Stimulated activated naive CD8-positive, alpha-beta T cell treated with anti-CD3 and anti-CD28 coated beads, Interleukin-15, amount 100 ng/mL, for 72 hours (primary cell): ENCODE results near the gene COL23A1.

Source experiments
- ATAC-seq: fragments of 150-1000 bp; cut with Tn5 transposase; 2 replicates; pipeline ENCODE4 v1.10.0; 2021; ENCODE audit warnings: mild to moderate bottlenecking, moderate library complexity
- DNase-seq, 2 donors: peaks; one replicate each; pipeline ENCODE4 v3.0.0; 2021 to 2022
- H3K27ac Mint-ChIP-seq, 2 donors: one replicate each; pipeline ENCODE4 v1.8.0; 2022; ENCODE audit warnings: mild to moderate bottlenecking in 2 of 2, mixed read lengths in 2 of 2, moderate library complexity in 2 of 2
- H3K27me3 Mint-ChIP-seq: one replicate; pipeline ENCODE4 v1.8.0; 2022; ENCODE audit warnings: mixed read lengths
- H3K4me1 Mint-ChIP-seq: one replicate; pipeline ENCODE4 v1.8.0; 2022; ENCODE audit warnings: mild to moderate bottlenecking, mixed read lengths
- H3K4me3 Mint-ChIP-seq, 2 donors: one replicate each; pipeline ENCODE4 v1.8.0; 2022; ENCODE audit warnings: mild to moderate bottlenecking in 2 of 2, mixed read lengths in 2 of 2, moderate library complexity in 1 of 2
- H3K9me3 Mint-ChIP-seq, 2 donors: one replicate each; pipeline ENCODE4 v1.8.0; 2022; ENCODE audit warnings: mixed read lengths in 2 of 2

COL23A1 gene

DNA sequence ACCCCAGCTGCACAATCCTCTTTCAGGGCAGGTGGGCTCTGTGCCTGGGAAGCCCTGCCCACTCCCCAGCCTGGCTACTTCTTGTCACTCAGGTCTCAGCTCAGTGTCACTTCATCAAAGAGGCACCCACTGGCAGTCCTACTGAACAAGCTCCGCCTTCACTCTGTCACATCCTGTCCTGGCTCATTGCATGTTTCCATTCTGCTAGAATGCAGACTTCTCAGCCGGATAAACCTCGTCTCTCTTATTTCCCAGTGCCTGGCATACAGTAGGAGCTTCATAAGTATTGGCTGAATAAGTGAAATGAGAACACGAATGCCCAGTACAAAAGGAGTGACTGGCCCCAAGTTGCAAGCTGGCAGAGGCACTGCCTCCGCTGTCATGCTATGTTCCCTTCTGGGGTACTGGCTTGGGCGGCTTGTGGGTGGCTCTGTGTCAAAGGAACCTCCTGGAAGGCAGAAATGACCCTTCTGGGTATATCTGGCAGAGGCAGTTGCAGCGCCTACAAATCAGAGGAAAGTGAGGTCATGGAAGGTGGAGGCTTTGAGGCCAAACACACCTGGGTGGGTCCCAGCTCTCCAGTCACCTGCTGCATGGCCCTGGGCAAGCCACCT is 259.3 kb downstream of the COL23A1 start:
- H3K27me3 Mint-ChIP-seq = no peaks in the 10 kb centered on the region
- no peak overlapping the region for H3K4me3 Mint-ChIP-seq
- H3K9me3 Mint-ChIP-seq = no peaks in the 10 kb centered on the region
- DNase-seq (no peak), ATAC-seq (peak; percentile 67)
- H3K4me1 Mint-ChIP-seq = peaks cover 11% of the 10 kb centered on the region
- peak overlapping the region in 1 of 2 donors; percentile 78 for H3K27ac Mint-ChIP-seq

DNA sequence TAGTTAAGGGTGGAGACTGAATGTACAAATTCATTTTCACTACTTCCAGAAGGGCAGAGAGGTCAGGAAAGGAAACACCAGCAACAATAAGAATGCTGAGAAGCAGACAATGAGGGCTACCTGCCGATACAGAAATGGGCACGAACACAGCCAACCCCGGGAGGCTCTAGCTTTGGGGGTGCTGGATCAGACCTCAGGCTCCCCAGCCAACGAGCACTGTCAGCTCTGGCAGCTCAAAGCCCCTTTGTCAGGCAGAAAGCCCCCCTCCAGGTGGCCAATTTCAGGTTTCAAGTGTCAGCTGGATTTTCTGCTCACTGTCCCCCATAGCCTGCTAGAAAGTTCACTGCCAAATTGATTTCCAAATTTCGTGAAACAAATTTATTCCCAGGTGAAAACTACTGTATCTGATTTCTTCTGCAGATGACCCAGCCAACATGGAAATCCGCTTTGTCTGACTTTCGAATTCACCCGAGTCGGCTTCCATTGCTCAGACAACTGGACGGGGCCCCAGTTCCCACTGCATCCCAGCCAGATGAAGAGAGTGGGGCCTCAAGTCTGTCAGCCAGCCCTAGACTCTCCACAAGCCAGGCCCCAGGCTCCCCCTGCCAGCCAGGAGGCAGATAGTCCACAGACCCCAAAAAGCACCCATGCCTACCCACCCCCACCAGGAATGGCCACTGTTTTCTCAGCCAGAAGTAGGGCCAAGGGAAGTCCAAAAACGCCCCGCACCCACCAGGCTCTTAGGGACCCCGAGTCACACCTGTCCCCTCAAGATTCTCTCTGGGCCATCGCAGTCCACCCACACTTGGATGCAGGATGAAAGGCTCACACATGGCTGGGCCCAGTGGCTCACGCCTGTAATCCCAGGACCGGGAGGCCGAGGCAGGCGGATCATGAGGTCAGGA is 261.1 kb downstream of the COL23A1 start:
- no peaks in the 10 kb centered on the region for H3K27me3 Mint-ChIP-seq
- no peaks in the 10 kb centered on the region for H3K9me3 Mint-ChIP-seq
- peak overlapping the region in 1 of 2 donors; percentile 37 for H3K27ac Mint-ChIP-seq
- peaks cover 11% of the 10 kb centered on the region for H3K4me1 Mint-ChIP-seq
- ATAC-seq (no peak), DNase-seq (no peak)
- H3K4me3 Mint-ChIP-seq = no peak overlapping the region

DNA sequence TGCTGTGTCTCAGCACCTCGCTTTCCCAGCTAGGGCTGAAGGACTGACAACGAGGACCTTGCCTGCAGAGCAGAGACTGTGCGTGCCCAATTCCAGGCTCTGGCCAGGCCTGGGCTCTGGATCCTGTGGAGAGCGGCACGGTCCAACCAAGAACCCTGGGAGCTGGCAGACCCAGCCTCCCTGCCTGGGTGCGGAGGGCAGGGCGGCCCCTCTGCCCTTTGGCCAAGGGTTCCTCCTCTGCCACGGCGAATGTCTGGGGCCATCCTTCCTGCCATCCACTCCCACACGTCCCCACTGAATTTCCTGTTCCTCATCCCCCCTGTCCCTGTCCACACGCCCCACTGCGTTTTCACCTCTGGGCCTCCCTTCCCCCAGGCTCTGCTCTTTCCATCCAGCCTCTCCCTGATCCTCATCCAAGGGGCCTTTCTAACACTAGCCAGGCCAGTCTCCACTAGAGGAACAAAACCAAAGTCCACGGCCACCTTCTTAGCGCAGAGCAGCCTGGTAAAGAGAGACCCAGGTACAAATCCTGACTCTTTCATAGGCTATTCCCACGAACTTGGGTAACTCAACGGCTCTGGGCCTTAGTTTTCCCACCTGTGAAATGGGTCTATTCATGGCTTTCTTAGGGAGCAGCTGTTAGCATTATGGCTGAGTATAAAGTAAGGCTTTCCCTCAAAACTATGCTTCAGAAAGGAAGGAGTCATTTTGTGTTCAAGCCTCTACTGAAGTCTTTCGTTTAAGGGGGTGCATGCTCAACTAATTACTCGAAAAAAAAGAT is 262.1 kb downstream of the COL23A1 start:
- H3K4me1 Mint-ChIP-seq = peaks cover 11% of the 10 kb centered on the region
- H3K27me3 Mint-ChIP-seq = no peaks in the 10 kb centered on the region
- DNase-seq (no peak), ATAC-seq (no peak)
- no peaks in the 10 kb centered on the region for H3K9me3 Mint-ChIP-seq
- H3K27ac Mint-ChIP-seq = no peak overlapping the region
- H3K4me3 Mint-ChIP-seq = no peak overlapping the region

DNA sequence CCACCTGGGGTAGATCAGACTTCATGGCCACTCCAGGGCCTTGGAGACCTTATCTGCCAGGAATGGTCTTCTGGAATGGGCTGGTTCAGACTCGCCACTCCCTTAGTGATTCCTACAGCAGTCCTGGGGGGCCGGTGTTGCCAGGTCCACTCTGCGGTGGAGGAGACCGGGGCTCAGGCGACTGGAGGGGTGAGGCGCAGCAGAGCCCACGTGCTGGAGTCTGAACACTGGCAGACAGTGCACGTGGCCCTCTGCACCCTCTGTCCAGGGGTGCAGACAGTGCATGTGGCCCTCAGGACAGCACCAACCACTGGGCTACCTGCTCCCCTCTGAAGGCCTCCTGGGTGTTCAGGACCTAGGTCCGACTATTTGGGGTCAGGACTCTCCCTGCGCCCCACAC is 262.7 kb downstream of the COL23A1 start:
- Mint-ChIP-seq H3K4me3 (no peak overlapping the region), H3K4me1 (peaks cover 11% of the 10 kb centered on the region), H3K27ac (no peak overlapping the region), H3K27me3 (no peaks in the 10 kb centered on the region), H3K9me3 (no peaks in the 10 kb centered on the region)
- DNase-seq = no peak
- no peak for ATAC-seq

DNA sequence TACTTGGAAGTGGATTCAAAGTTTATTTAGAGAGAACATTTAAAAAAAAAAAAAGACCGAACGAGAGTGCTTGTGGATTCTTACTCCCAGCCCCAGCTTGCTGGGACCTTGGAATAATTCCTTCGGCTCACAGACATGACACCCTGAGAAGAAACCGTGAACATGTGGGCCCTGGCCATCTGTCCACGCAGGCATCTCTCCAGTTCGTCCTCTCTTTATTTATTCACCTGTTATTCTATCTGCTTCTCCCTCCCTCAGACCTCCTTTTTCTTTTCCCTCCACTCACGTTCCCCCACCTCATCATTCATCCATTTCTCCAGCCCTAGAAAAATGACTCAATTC is 263.8 kb downstream of the COL23A1 start:
- no peak overlapping the region for H3K4me3 Mint-ChIP-seq

DNA sequence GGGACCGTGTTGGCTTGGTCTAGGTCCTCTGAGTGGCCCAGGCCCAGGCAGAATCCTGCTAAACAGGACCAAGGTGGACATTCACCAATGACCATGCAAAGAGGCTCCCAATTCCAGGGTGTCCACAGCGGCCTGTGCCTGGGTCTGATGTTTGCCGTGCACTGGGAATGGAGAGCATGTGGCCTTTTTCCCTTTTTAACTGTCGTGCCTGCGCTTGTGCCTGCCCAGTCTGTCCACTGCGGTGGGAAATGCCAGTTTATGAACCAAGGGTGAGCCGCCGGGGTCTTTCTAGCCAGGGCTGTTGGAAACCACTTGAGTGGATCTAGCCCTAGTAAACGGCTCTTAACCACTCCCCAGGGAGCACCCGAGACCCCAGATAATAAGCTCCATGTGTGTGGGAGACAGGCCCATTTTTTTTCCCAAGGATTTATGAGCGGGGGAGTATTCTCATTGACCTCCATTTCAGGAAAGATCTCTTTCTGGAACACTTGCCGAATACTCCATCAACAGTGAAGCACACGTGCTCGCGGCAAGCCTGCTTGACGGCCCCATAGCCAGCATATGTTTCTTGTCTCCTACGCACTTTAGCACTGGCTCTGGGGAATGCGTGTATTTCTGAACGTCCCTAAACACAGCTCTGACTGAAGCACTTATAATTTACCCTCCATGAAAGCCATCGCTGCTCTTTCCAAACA is 264.4 kb downstream of the COL23A1 start:
- Mint-ChIP-seq H3K27ac (no peak overlapping the region), H3K4me1 (peaks cover 5% of the 10 kb centered on the region), H3K4me3 (no peak overlapping the region), H3K27me3 (no peaks in the 10 kb centered on the region), H3K9me3 (no peaks in the 10 kb centered on the region)
- DNase-seq (no peak), ATAC-seq (no peak)

More for the DNA sequence above, 263.8 kb downstream of the COL23A1 start:
- Mint-ChIP-seq H3K4me1 (peaks cover 10% of the 10 kb centered on the region), H3K9me3 (no peaks in the 10 kb centered on the region), H3K27ac (peak overlapping the region; percentile 5 to 63), H3K27me3 (no peaks in the 10 kb centered on the region)
- DNase-seq (no peak), ATAC-seq (no peak)

DNA sequence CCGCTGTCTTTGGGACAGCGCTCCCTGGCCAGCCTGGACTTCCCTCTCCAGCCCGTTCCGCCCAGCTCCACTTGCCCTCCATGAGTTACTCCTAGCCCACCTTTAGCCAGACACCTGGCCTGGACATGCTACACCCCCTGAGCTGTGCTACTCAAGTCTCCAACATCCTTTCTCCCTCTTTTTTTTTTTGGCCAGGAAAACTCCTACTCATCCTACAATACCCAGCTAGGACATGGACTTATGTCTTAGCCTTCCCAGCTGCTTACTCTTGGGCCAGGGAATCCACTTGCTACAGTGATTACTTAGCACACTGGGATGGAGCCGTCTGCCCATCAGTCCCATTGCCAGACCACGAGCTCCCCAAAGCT is 264.9 kb downstream of the COL23A1 start:
- DNase-seq (no peak), ATAC-seq (no peak)
- Mint-ChIP-seq H3K27me3 (no peaks in the 10 kb centered on the region), H3K4me1 (no peaks in the 10 kb centered on the region), H3K9me3 (no peaks in the 10 kb centered on the region), H3K27ac (no peak overlapping the region), H3K4me3 (no peak overlapping the region)

DNA sequence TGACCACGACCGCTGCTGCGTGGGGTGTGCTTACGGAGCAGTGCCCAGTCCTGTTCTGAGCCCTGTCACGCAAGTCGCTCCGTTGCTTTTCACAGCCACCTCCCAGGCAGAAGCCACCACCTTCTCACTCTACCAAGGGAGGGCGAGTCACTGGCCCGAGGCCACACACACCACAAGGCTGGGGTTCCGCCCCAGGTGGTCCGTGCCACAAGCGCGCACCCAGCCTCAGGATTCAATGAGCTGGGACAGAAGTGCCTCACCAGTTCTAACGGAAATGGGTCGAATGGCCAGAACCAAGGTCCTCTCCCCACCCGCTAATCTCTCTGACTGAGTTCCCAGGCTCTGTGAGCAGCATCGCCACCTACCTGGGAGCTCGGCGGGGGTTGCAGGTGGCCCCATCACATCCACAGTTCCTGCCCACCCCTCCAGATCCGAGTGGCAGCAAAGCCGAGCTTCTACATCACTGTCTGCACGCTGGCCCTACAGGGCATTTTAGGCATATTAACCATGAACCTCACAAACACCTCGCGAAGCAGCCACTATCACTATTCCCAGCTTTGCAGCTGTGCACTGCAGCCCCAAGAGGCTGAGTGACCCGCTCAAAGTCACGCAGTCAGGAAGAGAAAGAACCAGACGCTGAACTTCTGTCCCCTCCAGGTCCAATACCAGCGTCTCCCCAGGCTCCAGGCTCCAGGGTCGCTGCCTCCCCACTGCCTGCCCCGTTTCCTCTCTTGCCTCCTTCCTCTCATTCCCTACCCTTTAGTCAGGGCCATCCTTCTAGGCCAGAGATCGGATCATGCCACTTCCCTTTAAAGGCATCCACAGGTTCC is 265.5 kb downstream of the COL23A1 start:
- H3K27me3 Mint-ChIP-seq = no peaks in the 10 kb centered on the region
- no peak for ATAC-seq

DNA sequence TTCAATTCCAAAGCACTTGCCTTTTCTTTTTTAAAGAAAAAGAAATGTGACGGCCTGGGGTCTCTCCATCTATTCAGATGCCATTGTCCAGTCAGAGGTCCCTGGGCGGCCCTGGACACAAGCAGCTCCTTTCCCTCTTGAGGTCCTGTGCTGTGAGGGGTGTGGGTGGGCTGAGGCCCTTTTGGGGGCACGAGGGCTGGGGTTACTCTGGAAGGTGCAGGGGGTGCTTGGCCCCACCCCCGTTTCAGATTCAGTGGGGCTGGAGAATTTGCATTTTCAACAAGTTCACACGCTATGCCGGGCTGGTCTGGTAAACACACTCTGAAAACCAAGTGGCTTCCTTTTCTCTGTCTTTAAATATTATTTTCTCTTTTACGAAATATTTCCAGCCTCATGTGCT is 266.2 kb downstream of the COL23A1 start:
- Mint-ChIP-seq H3K9me3 (no peaks in the 10 kb centered on the region), H3K27ac (peak overlapping the region in 1 of 2 donors; percentile 61), H3K4me3 (no peak overlapping the region), H3K27me3 (no peaks in the 10 kb centered on the region), H3K4me1 (no peaks in the 10 kb centered on the region)
- no peak for DNase-seq
- ATAC-seq = no peak

More for the DNA sequence above, 265.5 kb downstream of the COL23A1 start:
- peak overlapping the region in 1 of 2 donors; percentile 61 for H3K27ac Mint-ChIP-seq
- H3K4me3 Mint-ChIP-seq = no peak overlapping the region
- H3K9me3 Mint-ChIP-seq = no peaks in the 10 kb centered on the region
- no peaks in the 10 kb centered on the region for H3K4me1 Mint-ChIP-seq
- no peak for DNase-seq

DNA sequence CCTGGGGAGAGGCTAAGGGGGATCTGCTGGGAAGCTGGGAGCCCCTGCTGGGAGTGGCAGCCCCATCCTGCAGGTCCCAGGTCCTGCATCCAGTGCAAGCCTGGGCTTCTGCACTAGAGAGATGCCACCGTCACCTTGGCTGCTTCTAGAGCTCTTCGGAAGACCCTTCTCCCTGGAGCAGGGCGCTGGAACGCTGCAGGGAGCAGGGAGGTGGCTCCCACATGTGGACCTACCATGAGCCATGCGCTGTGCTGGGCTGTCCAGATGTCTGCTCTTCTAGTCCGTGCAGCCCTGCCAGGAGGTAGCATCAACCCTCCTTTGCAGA is 266.7 kb downstream of the COL23A1 start:
- no peaks in the 10 kb centered on the region for H3K4me1 Mint-ChIP-seq
- H3K4me3 Mint-ChIP-seq = no peak overlapping the region
- DNase-seq (no peak), ATAC-seq (no peak)
- H3K9me3 Mint-ChIP-seq = no peaks in the 10 kb centered on the region
- no peak overlapping the region for H3K27ac Mint-ChIP-seq
- no peaks in the 10 kb centered on the region for H3K27me3 Mint-ChIP-seq

DNA sequence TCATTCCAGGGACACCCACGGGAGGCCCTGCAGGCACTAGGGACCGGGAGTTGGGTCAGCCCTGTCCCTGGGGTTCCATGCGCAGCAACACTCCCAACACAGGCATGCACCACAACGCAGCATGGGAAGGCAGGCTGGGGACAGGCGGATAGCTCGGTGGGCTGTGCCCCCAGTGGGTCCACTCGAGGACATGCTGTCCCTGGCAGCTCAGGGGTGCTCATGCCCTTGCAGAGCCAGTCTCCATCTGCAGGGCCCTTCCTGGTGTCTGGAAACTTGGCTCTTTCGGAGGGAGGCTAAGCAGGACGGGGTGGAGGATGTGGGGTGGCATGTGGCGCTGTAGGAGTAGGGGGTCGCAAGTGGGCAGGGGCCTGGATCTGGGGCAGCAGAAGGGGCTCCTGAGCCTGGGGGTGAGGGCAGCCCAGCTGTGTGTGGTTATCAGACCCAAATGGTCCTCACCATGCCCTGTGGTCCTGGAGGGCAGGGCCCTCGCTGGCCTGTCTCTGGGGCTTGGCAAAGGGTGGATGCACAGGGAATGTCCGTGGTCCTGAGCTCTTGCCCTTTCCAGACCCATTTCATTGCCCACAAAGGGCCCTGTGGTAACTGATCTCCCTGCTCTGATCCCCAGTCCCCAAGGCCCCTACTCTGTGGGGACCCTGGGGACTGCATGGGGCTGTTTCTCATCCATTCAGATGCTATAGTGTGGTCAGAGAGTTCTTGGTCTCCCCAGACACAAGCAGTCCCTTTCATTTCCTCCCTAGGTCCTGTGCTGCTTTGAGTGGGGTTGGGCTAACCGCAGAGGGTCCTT is 267.3 kb downstream of the COL23A1 start:
- Mint-ChIP-seq H3K4me1 (no peaks in the 10 kb centered on the region), H3K9me3 (peaks cover 0 to 3% of the 10 kb centered on the region in 2 donors), H3K27ac (no peak overlapping the region), H3K27me3 (no peaks in the 10 kb centered on the region), H3K4me3 (no peak overlapping the region)
- ATAC-seq (no peak), DNase-seq (no peak)

DNA sequence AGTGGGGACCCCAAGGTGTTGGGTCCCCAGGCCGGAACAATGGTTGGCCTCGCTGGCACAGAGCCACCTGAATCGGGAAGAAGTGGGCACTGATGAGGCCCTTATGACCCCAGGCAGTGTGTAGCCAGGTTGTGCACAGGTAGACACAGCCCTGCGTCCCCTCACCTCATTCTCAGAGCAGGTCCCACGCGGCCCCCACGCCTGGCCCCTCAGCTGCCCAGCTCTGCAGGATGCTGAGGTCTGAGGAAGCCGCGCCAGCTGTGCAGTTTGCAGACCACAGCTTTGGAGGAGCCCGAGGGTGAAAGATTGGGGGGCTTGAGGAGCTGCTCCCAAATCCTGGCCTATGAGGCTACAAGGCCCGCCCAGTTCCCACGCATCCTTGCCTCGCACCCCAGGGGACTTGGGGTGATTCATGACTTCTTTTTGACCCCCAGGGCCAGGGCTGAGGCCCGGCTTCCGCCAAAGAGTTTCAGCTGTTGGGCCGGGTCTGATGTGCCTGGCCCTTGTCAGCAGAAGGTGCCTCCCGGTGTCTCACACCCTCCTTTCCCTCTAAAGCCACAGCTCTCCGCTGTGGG is 269.8 kb downstream of the COL23A1 start:
- H3K4me3 Mint-ChIP-seq = no peak overlapping the region
- peaks cover 11 to 16% of the 10 kb centered on the region in 2 donors for H3K9me3 Mint-ChIP-seq
- H3K4me1 Mint-ChIP-seq = no peaks in the 10 kb centered on the region
- no peak overlapping the region for H3K27ac Mint-ChIP-seq
- H3K27me3 Mint-ChIP-seq = no peaks in the 10 kb centered on the region
- ATAC-seq (no peak), DNase-seq (no peak)

DNA sequence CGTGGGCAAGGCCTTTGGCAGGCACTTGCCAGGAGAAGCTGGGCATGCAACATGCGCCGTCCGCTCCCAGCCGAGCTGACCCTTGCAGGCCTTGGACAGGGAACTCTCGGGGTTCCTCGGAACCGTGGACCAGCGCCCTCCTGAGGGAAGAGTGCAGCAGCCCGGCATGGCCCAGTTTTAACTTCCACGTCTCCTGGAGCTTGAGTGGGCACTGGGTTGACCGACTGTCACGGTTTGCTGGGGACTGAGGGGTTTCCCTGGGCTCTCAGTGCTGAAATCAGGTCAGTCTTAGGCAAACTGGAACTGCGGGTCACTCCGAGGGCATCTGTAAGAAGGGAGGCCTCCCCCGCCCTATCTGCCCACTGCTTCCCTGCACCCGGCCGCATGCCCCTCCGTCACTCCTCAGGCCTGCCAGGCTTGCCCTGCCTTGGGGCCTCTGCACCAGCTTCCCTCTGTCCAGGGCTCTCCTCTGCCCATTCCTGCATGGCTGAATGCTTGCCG is 270.6 kb downstream of the COL23A1 start:
- DNase-seq = no peak
- Mint-ChIP-seq H3K9me3 (peaks cover 11 to 16% of the 10 kb centered on the region in 2 donors), H3K4me1 (no peaks in the 10 kb centered on the region), H3K27me3 (no peaks in the 10 kb centered on the region), H3K4me3 (no peak overlapping the region), H3K27ac (no peak overlapping the region)
- no peak for ATAC-seq

DNA sequence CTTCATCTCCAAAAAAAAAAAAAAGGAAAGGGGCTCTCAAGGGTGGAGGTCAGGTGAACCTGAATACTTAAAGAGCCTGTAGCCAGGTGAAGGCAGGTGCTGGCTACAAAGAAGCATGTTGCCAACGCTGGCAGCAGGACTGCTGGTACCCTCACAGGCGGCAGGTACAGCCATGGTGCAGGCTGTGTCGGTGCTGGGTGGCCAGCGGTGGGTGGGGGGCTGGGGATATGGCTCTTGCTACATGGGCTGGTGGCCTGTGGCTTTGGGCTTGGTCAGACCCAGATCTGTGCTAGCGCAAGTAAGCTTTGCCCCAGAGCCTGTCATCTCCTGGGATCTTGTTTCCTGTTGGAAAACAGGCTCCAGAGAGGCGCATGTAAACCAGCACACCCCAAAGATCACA is 271.3 kb downstream of the COL23A1 start:
- Mint-ChIP-seq H3K27ac (no peak overlapping the region), H3K4me3 (no peak overlapping the region), H3K27me3 (no peaks in the 10 kb centered on the region), H3K4me1 (no peaks in the 10 kb centered on the region), H3K9me3 (peaks cover 11 to 16% of the 10 kb centered on the region in 2 donors)
- ATAC-seq (no peak), DNase-seq (no peak)
